ENCODE results near the gene TMEFF2.

- TF ChIP-seq CTCF (IDR thresholded peaks at IDR 0.05 in 8 of 11, conservative IDR thresholded peaks at IDR 0.05 in 3 of 11) (no peak), POLR2A (IDR thresholded peaks at IDR 0.05) (no peak)
These were observed 37.0 kb downstream of the TMEFF2 start for GRCh38 chr2:192157776-192158175.

Data from spleen (tissue), 7 donors.